ENCODE results near the gene SLC9A3.

SLC9A3 gene

DNA sequence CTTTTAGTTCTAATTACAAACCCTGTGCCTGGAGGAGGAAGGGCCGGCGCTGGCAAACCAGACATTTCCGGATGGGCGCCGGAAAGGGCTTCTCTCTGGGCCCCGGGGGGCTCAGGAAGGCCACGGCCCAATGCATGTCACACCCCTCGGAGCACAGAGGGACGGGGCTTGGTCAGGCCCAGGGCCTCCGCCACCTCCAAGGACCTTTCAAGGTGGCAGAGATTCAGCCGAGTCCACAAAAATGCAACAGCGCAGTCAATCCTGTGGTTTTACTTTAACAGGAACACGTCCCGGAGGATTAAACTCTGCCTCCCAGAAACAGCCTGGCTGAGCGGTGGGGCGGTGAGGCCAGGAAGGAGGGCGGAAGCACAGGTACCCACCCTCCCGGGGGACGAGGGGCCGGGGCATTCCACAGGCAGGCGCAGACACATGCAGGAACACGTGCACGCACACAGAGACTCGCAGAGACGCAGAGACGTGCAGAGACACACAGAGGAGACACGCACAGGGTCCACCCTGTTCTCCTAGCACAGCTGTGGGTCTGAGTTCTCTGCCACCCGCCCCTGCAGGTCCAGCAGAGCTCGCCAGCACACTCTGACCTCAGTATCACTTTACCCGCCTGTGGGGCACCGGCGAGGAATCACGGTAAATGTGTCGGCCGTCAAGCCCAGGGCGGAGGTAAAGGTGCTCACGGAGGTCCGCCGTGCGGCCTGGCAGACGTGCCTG, 23.0 kb downstream of the SLC9A3 start:
- TF ChIP-seq CTCF (IDR thresholded peaks at IDR 0.05; ENCODE audit: low read depth, low read length) = no peak
- DNase-seq (ENCODE audit: low read depth in 2 of 2) = no peak

GRCh38 chr5:500491-500890, 23.8 kb downstream of the SLC9A3 start:
- no peak overlapping the region for H3K4me3 ChIP-seq (replicated peaks in 1 of 2; ENCODE audit: low read depth in 2 of 2, low read length in 2 of 2)
- no peak for TF ChIP-seq CTCF (IDR thresholded peaks at IDR 0.05; ENCODE audit: low read depth, low read length)
- DNase-seq (ENCODE audit: low read depth in 2 of 2) = no peak

More for the DNA sequence above, 23.0 kb downstream of the SLC9A3 start:
- H3K4me3 ChIP-seq (replicated peaks in 1 of 2; ENCODE audit: low read depth in 2 of 2, low read length in 2 of 2) = no peak overlapping the region

GRCh38 chr5:499233-500209, 24.7 kb downstream of the SLC9A3 start:
- DNase-seq (ENCODE audit: low read depth in 2 of 2) = no peak
- no peak for TF ChIP-seq CTCF (IDR thresholded peaks at IDR 0.05; ENCODE audit: low read depth, low read length)
- no peak overlapping the region for H3K4me3 ChIP-seq (replicated peaks in 1 of 2; ENCODE audit: low read depth in 2 of 2, low read length in 2 of 2)

DNA sequence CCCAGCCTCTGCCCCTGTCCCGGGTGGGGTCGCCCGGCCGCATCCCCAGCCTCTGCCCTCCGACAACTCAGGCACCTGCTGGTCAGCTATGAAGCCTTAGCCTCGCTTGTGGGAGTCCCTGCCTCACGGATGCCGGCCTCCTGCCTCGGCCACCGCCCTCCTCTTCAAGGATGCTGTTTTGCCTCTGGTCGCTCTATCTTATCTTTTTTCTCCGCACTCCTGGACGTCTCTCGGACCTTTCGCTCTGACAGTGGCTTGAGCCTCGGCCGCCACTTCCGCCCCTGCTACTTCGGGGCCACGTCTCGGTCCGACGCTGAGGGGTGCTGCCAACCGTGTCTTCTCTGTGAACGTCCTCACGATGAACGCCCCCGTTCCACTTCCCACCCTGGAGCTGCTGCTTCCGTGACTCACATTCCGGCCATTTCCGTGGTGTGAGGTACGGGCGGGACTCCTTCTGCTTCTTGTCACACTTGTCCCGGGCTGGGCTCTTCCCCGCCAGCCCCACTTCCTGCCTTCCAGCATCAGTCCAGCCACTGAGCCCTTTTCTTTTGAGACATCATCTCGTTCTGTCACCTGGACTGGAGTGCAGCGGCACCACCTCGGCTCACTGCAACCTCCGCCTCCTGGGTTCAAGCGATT, 26.3 kb downstream of the SLC9A3 start:
- no peak for TF ChIP-seq CTCF (IDR thresholded peaks at IDR 0.05; ENCODE audit: low read depth, low read length)
- no peak for DNase-seq (ENCODE audit: low read depth in 2 of 2)
- no peak overlapping the region for H3K4me3 ChIP-seq (replicated peaks in 1 of 2; ENCODE audit: low read depth in 2 of 2, low read length in 2 of 2)

DNA sequence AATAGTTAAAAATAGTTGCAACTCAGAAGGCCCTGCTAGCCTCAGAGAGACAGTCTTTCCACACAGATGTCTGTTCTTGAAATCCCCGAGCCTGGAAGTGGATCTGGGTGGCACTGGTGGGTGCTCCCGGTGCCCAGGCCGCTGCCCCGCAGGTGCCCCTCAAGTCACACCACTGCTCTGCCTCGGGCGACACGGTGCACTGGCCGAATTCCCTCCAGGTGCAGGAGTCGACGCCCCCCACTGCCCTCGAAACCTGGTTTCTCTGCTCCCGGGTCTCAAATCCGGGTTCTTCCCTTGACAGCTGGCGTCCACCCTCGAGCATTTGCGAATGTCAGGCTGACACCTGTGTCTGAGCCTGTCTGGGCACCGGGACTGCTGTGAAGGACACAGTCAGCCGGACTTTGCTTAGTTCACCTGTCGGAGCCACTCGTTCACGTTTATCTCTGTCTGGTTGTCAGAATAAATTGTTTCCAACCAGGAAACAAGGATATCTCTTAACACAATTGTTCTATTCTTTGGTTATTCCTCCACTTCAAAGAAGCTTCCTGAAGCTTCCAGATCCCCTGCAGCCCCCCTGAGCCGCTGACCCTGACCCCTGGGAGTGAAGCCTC, 27.1 kb downstream of the SLC9A3 start:
- no peak overlapping the region for H3K4me3 ChIP-seq (replicated peaks in 1 of 2; ENCODE audit: low read depth in 2 of 2, low read length in 2 of 2)
- DNase-seq (ENCODE audit: low read depth in 2 of 2) = no peak
- TF ChIP-seq CTCF (IDR thresholded peaks at IDR 0.05; ENCODE audit: low read depth, low read length) = no peak

DNA sequence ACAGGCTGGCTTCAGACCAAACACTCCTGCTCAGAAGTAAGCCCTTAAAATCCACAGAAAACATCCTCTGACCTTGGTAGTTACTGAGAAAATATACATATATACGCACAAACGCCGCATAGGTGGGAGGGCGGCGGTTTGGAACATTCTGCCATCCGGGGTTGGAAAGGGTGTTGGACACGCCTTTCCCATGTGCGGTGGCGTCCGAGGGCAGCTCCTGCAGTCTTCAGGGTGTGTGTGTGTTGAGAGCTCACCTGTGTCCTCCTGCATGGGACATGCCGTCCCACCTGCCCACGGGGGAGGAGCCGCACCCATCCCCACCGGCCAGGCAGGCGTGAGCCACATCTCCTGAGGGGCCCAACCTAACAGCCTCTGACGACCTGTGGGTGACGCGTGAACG, 28.2 kb downstream of the SLC9A3 start:
- DNase-seq (ENCODE audit: low read depth in 2 of 2) = no peak
- no peak for TF ChIP-seq CTCF (IDR thresholded peaks at IDR 0.05; ENCODE audit: low read depth, low read length)
- H3K4me3 ChIP-seq (replicated peaks in 1 of 2; ENCODE audit: low read depth in 2 of 2, low read length in 2 of 2) = no peak overlapping the region
